ENCODE measurements around the gene TENT4B.

Gene TENT4B

GRCh38 chr16:50178491-50178941, 25.4 kb downstream of the TENT4B start:
- no peak for TF ChIP-seq CTCF (conservative IDR thresholded peaks at IDR 0.05; ENCODE audit: control insufficient read depth, insufficient read depth, low read depth, low read length)
- no peak overlapping the region for H3K4me3 ChIP-seq (ENCODE audit: control insufficient read depth, low read depth, low read length)
- DNase-seq (ENCODE audit: low read depth), result peak; percentile 43

- DNase-seq (ENCODE audit: low read depth), result no peak
- TF ChIP-seq CTCF (conservative IDR thresholded peaks at IDR 0.05; ENCODE audit: control insufficient read depth, insufficient read depth, low read depth, low read length), result no peak
- no peak overlapping the region for H3K4me3 ChIP-seq (ENCODE audit: control insufficient read depth, low read depth, low read length)
Observed at GRCh38 chr16:50182441-50182840, 29.3 kb downstream of the TENT4B start.

- H3K4me3 ChIP-seq (ENCODE audit: control insufficient read depth, low read depth, low read length), result no peak overlapping the region
- peak; percentile 56 for DNase-seq (ENCODE audit: low read depth)
- TF ChIP-seq CTCF (conservative IDR thresholded peaks at IDR 0.05; ENCODE audit: control insufficient read depth, insufficient read depth, low read depth, low read length), result no peak
Observed at GRCh38 chr16:50183316-50183715, 30.2 kb downstream of the TENT4B start.

GRCh38 chr16:50185005-50185505, 31.9 kb downstream of the TENT4B start:
- peak; percentile 29 for DNase-seq (ENCODE audit: low read depth)
- H3K4me3 ChIP-seq (ENCODE audit: control insufficient read depth, low read depth, low read length), result no peak overlapping the region
- TF ChIP-seq CTCF (conservative IDR thresholded peaks at IDR 0.05; ENCODE audit: control insufficient read depth, insufficient read depth, low read depth, low read length), result no peak

- no peak for DNase-seq (ENCODE audit: low read depth)
- TF ChIP-seq CTCF (conservative IDR thresholded peaks at IDR 0.05; ENCODE audit: control insufficient read depth, insufficient read depth, low read depth, low read length), result no peak
- H3K4me3 ChIP-seq (ENCODE audit: control insufficient read depth, low read depth, low read length), result no peak overlapping the region
Observed at GRCh38 chr16:50188619-50189136, 35.6 kb downstream of the TENT4B start.

- H3K4me3 ChIP-seq (ENCODE audit: control insufficient read depth, low read depth, low read length), result no peak overlapping the region
- no peak for DNase-seq (ENCODE audit: low read depth)
- TF ChIP-seq CTCF (conservative IDR thresholded peaks at IDR 0.05; ENCODE audit: control insufficient read depth, insufficient read depth, low read depth, low read length), result no peak
Observed at GRCh38 chr16:50190292-50190691, 37.2 kb downstream of the TENT4B start.
